GM18502 (cell line): Measurements from ENCODE around the gene PCBP2.
A peak's percentile ranks its signal among the peaks of the same experiment; 100 is the strongest.

ENCODE experiments used
- ATAC-seq: cut with Tn5 transposase; IDR thresholded peaks from one replicate; pipeline ENCODE4 v1.9.1; 2021; ENCODE audit warnings: mild to moderate bottlenecking; ENCODE audit not compliant: unreplicated experiment, poor library complexity

Gene PCBP2

DNA sequence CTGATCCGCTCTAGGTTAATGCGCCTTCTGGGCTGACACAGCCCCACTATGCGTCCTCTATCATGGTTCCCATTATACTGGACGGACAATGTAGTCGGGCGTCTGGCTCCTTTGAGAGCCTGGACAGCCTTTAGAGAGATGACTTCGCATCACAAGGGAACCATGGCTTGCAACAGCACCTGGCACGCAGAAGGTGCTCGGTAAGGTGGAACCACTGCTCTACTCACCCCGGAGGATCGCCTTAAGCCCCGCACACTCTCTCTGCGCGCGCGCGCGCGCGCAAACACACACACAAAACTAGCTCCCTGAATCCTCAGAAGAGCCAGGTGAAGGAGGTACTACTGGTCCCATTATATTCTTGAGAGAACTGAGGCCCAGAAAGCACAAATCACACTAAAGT lies 40.3 kb downstream of the PCBP2 start:
- ATAC-seq: no peak

DNA sequence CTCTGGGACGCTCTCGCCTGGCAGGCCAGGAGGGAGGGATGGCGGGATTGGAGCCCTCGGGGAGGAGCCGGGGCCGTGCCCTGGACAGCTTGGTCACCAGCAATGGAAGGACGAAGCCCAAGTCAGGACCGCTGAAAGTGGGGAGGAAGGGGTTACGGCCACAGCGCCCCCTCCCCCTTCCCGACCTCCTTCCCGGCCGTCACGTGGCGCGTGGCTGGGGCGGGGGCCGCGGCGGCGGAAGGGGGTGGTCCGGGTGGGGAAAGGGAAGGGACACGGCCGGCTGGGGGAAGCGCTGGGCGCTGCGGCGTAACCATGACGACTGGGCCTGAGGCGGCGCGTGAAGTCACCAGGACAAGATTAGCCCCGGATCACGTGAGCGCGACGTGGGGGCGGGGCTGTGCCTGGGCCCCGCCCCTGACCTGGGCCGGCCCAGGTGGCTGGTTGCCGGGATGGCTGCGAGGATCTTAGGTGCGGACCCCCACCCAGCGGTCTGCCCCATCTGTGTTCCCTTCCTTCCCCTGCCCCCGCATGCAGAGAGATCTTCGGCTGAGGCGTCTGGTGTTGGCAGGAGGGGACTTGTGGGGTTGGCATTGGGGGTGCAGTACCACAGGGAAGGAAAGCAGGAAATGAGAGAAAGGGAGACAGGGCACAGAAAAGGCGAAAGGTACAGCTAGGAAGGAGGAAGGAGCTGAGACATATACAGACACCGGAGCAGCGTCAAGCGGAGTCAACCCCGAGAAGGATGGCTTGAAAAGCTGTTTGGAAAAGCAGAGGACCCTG lies 41.1 kb downstream of the PCBP2 start:
- ATAC-seq: peak; percentile 97

DNA sequence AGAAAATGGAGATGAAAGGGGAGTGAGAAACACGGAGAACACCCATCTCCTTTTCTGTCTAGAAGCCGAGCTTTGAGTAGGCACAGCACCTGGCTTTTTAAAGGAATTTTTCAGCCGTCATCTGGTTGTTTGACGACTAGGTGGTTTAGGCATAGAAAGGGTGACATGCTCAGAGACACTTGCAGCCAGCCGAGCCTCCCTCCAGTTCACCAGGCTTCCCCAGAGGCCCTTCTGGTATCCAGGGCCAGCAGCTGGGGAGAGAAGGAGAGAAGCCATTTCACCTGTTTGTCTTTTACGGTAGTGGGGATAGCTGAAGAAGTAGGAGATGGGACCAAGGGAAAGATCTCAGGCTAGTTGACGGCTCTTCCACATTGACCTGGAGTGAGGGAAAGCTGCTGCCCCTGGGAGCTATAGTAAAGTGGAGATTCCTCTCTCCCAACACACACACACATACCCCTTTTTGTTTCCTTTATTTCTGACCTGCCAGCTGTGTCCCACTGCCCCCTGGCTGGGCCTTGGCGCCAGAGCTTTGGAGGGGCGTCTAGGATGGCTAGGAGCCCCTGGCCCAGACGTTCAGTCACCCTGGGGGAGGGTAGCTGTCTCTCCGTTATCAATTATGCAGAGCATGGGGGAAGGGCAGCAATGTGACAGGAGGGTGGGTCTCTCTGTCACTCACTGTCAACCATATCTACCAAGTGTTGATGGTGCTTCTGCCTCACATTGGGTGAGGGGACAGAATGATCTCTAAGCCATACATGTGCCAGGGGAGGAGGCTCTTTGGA lies 41.9 kb downstream of the PCBP2 start:
- no peak for ATAC-seq

DNA sequence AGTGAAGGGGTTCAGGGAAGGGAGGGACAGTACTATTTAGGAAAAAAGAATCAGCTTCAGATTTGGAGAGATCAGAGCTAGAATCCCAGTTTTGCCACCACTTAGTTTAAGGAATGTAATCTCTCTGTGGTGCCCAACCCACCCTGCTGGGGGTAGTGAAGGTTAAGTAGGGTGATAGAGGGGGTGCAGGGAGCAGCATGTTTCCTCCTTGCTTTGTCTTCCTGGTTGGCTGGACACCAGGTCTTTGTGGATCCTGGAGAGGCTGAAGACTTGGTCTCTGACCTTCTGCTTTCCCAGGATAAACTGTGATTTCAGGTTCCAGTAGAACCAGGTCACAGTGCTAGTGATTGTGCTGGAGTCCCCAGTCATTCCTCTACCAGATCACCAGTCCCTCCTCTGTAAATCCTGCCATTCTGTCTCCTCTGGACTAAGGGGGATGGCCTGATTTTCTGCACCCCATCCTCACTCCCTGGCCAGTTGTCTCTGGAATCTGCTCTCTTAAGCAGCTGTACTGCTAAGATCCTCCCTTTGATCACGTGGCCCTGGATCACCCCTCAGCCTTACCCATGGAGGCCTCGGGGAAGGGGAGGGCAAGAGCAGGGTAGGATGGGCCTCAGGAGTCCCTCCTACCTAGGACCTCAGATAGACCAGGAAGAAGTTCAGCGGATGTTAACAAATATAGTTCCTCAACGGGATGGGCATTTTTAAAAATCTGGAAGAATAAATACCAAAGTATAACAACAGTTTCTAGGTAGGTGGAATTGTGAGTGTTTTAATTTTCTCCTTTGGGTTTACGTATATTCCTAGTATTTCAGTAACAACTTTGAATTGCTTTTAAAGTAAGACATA lies 44.2 kb downstream of the PCBP2 start:
- no peak for ATAC-seq

DNA sequence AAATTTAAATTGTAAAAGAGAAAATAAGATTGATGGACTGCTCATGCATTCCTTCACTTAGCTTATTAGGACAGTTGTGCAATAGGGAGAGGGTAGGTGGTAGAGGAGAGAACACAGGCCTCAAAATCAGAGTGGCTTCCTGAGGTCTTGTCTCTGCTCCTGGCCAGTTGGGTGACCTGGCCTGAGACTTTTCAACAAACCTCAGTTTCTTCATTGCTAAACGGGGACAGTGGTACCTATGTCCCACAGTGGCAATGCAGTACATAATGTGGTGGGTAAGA lies 44.8 kb downstream of the PCBP2 start:
- ATAC-seq: no peak

DNA sequence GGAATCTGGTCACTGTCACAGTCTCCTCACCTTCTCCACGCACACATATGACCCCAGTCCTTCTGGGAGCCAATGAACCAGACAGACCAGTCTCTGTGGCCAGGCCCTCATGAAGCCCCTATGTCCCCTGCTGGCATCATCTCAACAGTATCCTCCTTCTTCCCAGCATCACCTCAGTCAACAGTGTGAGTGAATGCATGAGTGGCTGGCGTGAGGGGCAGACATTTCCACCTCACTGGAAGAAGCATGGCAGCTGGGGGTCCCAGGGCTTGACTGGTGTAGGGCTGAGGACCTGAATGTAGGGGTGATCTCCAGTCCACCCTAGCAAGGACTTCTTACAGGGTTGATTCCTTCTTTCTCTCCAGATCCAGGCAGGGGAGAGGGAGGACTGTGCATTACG lies 45.6 kb downstream of the PCBP2 start:
- ATAC-seq: no peak

DNA sequence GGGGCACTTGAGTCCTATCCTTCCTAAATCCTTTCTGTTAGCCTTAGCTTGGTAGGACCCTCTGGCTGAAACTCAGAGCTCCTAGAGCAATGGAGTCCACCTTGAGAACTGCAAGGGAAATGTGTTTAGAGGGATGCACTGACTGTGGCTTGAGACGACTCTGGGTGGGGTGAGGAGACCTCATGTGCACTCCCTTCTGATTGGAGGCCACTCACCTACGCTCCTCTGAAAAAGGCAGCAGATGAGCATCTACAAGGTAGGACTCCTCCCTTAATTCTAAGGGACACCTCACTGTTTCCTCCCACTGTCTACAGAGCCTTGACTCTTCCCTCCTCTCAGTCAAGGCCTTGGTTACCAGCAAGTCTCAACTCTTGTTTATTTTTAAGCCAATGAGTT lies 46.3 kb downstream of the PCBP2 start:
- no peak for ATAC-seq

DNA sequence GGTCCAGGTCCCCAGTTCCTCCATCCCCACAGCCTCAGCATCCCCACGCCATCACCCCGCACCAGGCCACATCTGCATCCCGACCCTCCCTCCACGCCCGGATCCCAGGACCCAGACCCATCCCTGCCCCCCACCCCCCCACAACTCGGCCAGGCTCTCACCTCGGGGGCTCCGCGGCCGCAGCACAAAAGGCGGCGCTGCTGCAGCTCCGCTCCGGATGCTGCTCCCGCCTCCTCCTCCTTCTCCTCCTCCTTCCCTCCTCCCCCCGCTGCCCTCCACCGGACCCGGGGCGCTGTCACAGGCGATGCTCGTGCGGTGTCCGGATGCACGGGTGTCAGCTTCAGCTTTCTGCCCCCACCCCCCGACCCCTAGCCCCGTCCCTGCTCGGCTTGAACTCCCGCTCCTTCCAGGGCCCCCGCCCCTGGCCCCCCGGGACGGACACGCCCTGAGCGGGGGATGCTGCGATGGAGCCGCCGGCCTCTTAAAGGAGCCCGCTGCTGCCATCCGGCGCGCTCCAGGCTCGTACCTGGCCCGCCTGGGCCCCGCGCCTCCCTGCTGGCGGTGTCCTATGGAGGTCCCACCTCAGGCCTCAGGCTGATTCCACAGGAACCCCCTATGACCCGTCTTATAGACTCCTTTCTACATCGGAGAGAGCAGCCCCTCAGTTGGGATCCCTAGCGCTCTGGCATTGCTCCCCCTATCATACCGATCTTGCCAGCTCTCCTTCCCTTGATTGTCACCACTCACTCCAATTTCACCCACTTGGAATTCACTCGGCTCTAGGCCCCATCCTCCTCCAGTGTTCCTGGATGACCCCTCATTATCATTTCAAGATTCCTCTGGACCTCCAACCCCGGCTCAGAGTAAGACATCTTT lies 47.6 kb downstream of the PCBP2 start, which contains the start of gene MAP3K12:
Gene MAP3K12 (minus strand): TSS at position 193 of the 876 bp plus-strand sequence. CDS start 12,067 bp downstream, outside the sequence.
- ATAC-seq: no peak

DNA sequence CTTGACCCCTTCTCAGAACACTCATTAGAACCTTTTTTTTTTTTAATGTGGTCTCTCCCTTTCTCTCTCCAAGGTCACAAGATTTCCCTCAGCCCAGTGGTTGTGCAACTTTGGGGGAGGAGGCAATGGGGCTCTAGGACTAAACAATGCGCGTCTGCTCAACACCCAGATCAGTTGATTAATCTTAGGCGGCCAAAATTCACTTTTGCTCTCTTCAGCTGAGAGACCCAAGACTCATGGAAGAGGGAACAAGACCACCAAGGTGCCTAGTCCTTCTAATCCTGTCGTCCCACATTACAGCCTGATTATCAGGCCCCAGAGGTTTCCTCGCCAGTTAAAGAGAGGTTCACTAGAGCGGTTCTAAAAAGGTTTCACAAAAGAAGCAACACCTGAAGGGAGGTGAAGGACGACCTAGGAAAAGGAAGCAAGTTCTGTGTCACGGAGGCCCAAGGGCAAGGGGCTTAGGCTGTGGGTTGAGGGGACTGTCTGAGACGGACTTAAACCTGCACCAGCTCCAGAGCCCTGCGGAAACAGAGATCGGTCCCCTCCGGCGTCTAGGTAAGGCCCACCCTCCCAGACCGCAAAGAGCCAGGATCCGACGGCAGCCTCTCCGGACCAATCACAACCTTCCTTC lies 48.4 kb downstream of the PCBP2 start:
- ATAC-seq: no peak

DNA sequence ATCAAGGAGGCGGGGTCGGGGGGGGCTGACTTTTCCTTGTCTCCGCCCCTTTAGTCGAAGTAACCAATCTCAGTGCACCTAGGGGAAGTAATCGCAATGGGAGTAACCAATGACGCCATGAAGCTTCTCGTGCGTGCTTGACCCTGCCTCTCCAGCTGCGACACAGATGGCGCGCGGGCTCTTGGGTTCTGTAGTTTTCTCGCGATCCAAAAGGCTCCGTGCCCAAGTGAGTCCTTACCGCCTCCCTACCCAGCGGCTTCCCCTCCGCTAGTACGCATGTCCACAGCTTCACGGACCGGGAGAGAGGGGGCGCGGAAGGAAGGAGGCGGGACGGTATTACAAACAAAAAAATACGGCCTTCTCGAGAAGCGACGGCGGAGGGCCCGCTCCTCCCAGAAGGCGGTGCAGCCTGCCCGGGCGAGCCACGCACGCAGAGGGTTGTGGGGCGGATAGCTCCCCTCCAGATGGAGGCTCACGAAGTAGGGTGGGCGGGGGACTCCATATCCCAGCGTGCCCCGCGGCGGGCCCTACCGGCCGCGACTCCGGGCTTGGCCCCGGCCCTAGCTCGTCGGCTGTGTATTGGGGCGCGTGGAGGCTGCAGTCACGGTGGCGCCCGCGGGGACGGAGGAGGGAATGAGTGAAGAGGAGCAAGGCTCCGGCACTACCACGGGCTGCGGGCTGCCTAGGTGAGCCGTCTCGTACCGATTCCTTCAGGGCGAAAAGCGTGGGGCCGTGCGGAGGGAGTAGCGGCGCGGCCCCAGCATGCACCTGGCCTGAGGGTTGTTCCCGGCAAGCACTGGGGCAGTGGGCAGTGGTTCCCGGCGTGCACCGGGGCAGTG lies 49.1 kb downstream of the PCBP2 start, which contains the start of gene TARBP2:
Gene TARBP2 (plus strand): TSS at position 508 of the 839 bp plus-strand sequence. CDS start 126 bp downstream, at position 634.
- peak; percentile 84 for ATAC-seq

DNA sequence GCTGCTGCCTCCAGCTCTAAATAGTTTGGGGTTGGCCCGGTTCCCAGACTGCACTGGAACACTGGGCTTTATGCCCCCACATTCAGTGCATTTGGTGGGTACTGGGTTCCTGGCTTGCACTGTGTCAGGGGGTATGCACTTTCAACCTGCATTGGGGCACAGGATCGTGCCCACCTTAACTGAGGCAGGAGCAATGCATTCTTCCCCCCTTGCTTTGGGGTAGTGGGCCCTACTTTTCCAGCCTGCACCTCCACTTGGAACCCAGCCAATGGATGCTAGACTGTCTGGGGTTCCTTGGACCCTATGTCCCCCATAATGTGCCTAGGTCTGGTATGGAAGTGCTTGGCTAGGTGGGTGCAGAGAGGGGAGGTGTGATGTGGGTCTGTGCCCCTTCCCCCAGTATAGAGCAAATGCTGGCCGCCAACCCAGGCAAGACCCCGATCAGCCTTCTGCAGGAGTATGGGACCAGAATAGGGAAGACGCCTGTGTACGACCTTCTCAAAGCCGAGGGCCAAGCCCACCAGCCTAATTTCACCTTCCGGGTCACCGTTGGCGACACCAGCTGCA lies 49.8 kb downstream of the PCBP2 start:
- no peak for ATAC-seq

DNA sequence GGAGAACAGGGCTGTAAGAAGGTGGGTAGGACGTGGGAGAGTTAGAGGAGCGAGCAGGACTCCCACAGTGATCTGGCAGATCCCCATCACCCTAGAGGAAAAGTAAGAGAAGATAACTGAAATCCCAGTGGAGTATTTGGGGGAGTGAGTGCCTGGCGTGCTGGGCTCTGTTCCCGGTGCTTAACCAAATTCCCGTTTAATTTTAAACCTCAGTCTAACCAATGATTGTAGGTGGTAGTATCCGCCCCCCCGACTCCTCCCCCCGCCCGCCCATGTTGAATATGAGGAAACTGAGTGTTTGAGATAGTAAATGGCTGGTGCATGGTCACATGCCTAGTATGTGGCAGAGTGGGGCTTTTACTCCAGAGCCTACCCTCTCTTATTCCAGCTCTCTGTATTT lies 50.4 kb downstream of the PCBP2 start:
- ATAC-seq: no peak

DNA sequence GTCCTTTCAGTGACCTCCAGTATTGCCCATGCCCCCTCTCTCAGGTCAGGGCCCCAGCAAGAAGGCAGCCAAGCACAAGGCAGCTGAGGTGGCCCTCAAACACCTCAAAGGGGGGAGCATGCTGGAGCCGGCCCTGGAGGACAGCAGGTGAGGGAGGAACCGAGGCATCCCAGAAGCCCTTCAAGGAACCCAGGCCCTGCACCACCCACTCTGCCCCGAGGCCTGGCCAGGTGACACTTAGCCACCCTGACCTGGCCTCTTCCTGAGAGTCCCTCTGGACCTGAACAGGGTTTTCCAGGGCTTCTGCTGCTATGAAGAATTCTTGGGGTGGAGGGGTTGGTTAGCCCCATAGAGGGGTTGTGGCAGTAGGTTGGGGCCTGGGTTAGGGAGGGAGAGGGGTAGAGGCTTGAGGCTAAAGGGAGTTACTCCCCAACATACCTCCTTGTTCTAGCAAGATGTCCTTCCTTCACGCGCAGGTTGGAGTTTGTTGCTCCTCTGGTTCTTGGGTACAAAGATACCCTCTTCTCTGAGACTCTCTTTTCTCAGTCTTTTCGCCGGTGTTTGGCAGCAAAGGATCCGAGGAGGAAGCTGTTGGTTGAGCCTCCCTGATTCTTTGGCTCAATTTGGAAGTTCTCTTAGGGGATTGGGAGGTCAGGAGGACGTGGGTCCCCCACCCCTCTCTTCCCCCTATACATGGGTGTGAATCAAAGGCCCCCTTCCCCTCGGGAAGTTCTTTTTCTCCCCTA lies 51.3 kb downstream of the PCBP2 start:
- no peak for ATAC-seq

DNA sequence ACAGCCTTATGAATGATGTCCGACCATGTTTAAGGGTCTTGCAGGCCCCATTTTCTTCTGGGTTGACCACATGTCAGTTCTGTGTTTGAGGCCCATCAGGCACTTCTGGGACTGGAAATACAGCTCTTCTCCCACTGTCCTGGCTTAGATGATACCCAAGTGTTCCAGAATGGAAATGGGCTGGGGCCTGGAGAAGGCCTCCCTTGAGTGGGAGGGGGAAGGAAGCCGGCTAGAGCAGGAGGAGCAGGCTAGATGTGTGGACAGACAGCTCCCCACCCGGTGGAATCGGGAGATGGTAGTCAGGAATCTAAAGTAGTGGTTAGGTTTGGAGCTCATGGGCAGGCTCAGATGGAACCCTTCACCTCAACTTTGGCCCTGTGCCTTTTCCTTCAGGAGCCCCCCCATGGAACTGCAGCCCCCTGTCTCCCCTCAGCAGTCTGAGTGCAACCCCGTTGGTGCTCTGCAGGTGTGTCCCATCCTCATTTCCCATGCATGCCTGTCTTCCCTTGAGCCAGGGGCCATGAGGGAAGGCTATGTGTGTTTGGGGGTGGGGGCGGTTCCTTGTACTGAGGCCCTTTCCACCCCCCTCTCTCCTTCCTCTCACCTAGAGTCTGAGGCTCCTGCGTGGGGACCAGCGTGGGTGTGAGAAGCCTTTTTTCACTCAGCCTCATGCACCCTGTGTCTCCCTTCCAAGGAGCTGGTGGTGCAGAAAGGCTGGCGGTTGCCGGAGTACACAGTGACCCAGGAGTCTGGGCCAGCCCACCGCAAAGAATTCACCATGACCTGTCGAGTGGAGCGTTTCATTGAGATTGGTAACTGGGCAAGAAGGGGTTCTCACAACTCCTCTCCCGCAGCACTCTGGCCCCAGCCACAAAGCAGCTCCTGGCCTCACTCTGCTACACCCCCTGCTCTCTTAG lies 52.4 kb downstream of the PCBP2 start:
- no peak for ATAC-seq

DNA sequence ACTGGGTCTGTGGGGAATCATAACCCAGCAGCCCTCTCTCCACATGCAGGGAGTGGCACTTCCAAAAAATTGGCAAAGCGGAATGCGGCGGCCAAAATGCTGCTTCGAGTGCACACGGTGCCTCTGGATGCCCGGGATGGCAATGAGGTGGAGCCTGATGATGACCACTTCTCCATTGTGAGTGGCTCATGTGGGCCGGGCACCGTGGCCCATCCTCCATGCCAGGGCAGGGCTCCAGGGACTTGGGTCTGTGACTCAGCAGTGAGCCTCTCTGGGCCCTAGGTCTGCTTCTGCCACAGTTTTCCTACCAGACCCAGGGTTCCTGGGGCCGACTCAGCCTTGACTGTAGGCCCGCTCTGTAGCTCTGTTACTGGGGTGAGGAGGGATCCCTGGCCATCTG lies 53.2 kb downstream of the PCBP2 start:
- no peak for ATAC-seq
